Natural killer cell (primary cell): ENCODE data around the gene HRC. TPM values are rescaled to one million over a fixed set of nuclear protein-coding genes. Genes with fewer than 3 reads are reported as not detected.

ENCODE experiments used
- ATAC-seq, 3 donors: fragments of 150-1000 bp in 2 of 3; fragments of 200-7000 bp in 1 of 3; cut with Tn5 transposase; 1 replicate in 1 of 3; 2 replicates in 2 of 3; pipeline ENCODE4 v1.10.0; 2021; ENCODE audit warnings: mild to moderate bottlenecking in 2 of 3, moderate library complexity in 2 of 3
- DNase-seq, 2 donors: peaks; one replicate each; pipeline versions ENCODE4 v3.0.0 to v3.0.0-alpha.2; 2013 to 2021; ENCODE audit warnings: mixed read lengths in 1 of 2
- H3K27ac ChIP-seq: one replicate; pipeline ENCODE4 v1.5.1; 2013; ENCODE audit warnings: mild to moderate bottlenecking, low read length
- H3K27me3 ChIP-seq: one replicate; pipeline ENCODE4 v1.6.1; 2013; ENCODE audit warnings: low read length; ENCODE audit not compliant: control insufficient read depth, insufficient read depth
- H3K36me3 ChIP-seq: one replicate; pipeline ENCODE4 v1.6.1; 2013; ENCODE audit warnings: low read length; ENCODE audit not compliant: control insufficient read depth, insufficient read depth
- H3K4me1 ChIP-seq: one replicate; pipeline ENCODE4 v1.6.1; 2013; ENCODE audit warnings: low read length; ENCODE audit not compliant: control insufficient read depth, insufficient read depth
- H3K4me3 ChIP-seq: one replicate; pipeline ENCODE4 v1.5.1; 2013; ENCODE audit warnings: low read length
- H3K9me3 ChIP-seq: one replicate; pipeline ENCODE4 v1.6.1; 2013; ENCODE audit warnings: low read length; ENCODE audit not compliant: control insufficient read depth, insufficient read depth
- H3K27ac Mint-ChIP-seq, 2 donors: one replicate each; pipeline ENCODE4 v1.8.0; 2022; ENCODE audit warnings: mild to moderate bottlenecking in 2 of 2, mixed read lengths in 2 of 2, moderate library complexity in 1 of 2
- H3K27me3 Mint-ChIP-seq, 2 donors: one replicate each; pipeline ENCODE4 v1.8.0; 2022; ENCODE audit warnings: low read depth in 2 of 2, mixed read lengths in 2 of 2
- H3K36me3 Mint-ChIP-seq: one replicate; pipeline ENCODE4 v1.8.0; 2022; ENCODE audit warnings: mixed read lengths
- H3K4me1 Mint-ChIP-seq, 2 donors: one replicate each; pipeline ENCODE4 v1.8.0; 2022; ENCODE audit warnings: mixed read lengths in 2 of 2
- H3K4me3 Mint-ChIP-seq: one replicate; pipeline ENCODE4 v1.8.0; 2022; ENCODE audit warnings: mild to moderate bottlenecking, moderate library complexity, mixed read lengths
- H3K9me3 Mint-ChIP-seq, 2 donors: one replicate each; pipeline ENCODE4 v1.8.0; 2022; ENCODE audit warnings: mixed read lengths in 2 of 2
- CTCF ChIP-seq: fragments of 200-600 bp; IDR thresholded peaks from one replicate; pipeline ENCODE4 v1.8.0; 2022; ENCODE audit warnings: antibody characterized with exemption
- WGBS: methylation state at CpG from one replicate; pipeline ENCODE4 v1.1.7; 2013; ENCODE audit warnings: missing lambda C conversion rate; ENCODE audit not compliant: insufficient coverage; 5-methylcytosine and 5-hydroxymethylcytosine counted together
- intact Hi-C: fragments of 100-400 bp; cut with micrococcal nuclease; formaldehyde crosslinking; loops from one replicate; pipeline ENCODE4 v1.14.2; 2022
- total RNA-seq, 4 donors: library from RNA; stranded (reverse); fragments of 120-200 nt in 1 of 4; gene quantifications; one replicate each; pipeline versions ENCODE4 v1.2.3 to v1.2.4, GENCODE V29; 2013 to 2022

Gene HRC
- total RNA-seq, 3 donors from 2014 or later (not counting 1 experiment from before 2014, with no cell fraction given) = not detected

GRCh38 chr19:49110567-49110966 lies 44.6 kb downstream of the HRC start:
- Mint-ChIP-seq H3K4me1 (peaks cover 20 to 36% of the 10 kb centered on the region in 2 donors), H3K4me3 (peak overlapping the region; percentile 55), H3K9me3 (no peaks in the 10 kb centered on the region), H3K27me3 (no peaks in the 10 kb centered on the region), H3K36me3 (peaks cover 11% of the 10 kb centered on the region), H3K27ac (no peak overlapping the region)
- ATAC-seq (no peak), DNase-seq (no peak)
- no peak overlapping the region for H3K27ac ChIP-seq
- intact Hi-C loops = no loop called here
- peaks cover 17% of the 10 kb centered on the region for H3K4me1 ChIP-seq
- H3K4me3 ChIP-seq = no peak overlapping the region
- TF ChIP-seq CTCF = no peak
- H3K9me3 ChIP-seq = no peaks in the 10 kb centered on the region
- peaks cover 21% of the 10 kb centered on the region for H3K36me3 ChIP-seq
- WGBS = 73% methylated on average over 3 of the region's 3 CpGs
- H3K27me3 ChIP-seq = no peaks in the 10 kb centered on the region

GRCh38 chr19:49109569-49110233 lies 45.5 kb downstream of the HRC start:
- H3K4me1 Mint-ChIP-seq = peaks cover 19 to 32% of the 10 kb centered on the region in 2 donors
- H3K36me3 Mint-ChIP-seq = peaks cover 11% of the 10 kb centered on the region
- Histone ChIP-seq H3K27ac (no peak overlapping the region), H3K4me3 (no peak overlapping the region), H3K27me3 (no peaks in the 10 kb centered on the region), H3K4me1 (peaks cover 12% of the 10 kb centered on the region), H3K36me3 (peaks cover 30% of the 10 kb centered on the region), H3K9me3 (no peaks in the 10 kb centered on the region)
- H3K27me3 Mint-ChIP-seq = no peaks in the 10 kb centered on the region
- no peak for DNase-seq
- intact Hi-C loops = no loop called here
- whole genome bisulfite sequencing = 97% methylated on average over 8 of the region's 8 CpGs
- no peak overlapping the region for H3K27ac Mint-ChIP-seq
- no peak for ATAC-seq
- H3K9me3 Mint-ChIP-seq = no peaks in the 10 kb centered on the region
- H3K4me3 Mint-ChIP-seq = no peak overlapping the region
- no peak for TF ChIP-seq CTCF

GRCh38 chr19:49109051-49109450 lies 46.1 kb downstream of the HRC start:
- Histone ChIP-seq H3K4me3 (no peak overlapping the region), H3K27ac (no peak overlapping the region), H3K27me3 (no peaks in the 10 kb centered on the region), H3K4me1 (peaks cover 10% of the 10 kb centered on the region), H3K9me3 (no peaks in the 10 kb centered on the region), H3K36me3 (peaks cover 34% of the 10 kb centered on the region)
- no peak overlapping the region for H3K4me3 Mint-ChIP-seq
- H3K27ac Mint-ChIP-seq = no peak overlapping the region
- DNase-seq (no peak), ATAC-seq (no peak)
- TF ChIP-seq CTCF = no peak
- H3K27me3 Mint-ChIP-seq = no peaks in the 10 kb centered on the region
- H3K36me3 Mint-ChIP-seq = peaks cover 11% of the 10 kb centered on the region
- peaks cover 19 to 31% of the 10 kb centered on the region in 2 donors for H3K4me1 Mint-ChIP-seq
- intact Hi-C loops = no loop called here
- no peaks in the 10 kb centered on the region for H3K9me3 Mint-ChIP-seq
- WGBS = 94% methylated on average over 5 of the region's 5 CpGs
